Measurements from ENCODE around the gene LAG3. TPM values are rescaled to one million over a fixed set of nuclear protein-coding genes. Genes with fewer than 3 reads are reported as not detected.

LAG3 gene
- total RNA-seq, 2 experiments from 2014 or later: 0.19 TPM; not detected in 1

- TF ChIP-seq EZH2phosphoT487 (IDR thresholded peaks at IDR 0.05; ENCODE audit: borderline replicate concordance, low read depth, low read length): no peak
- TF ChIP-seq, protein P1, sequence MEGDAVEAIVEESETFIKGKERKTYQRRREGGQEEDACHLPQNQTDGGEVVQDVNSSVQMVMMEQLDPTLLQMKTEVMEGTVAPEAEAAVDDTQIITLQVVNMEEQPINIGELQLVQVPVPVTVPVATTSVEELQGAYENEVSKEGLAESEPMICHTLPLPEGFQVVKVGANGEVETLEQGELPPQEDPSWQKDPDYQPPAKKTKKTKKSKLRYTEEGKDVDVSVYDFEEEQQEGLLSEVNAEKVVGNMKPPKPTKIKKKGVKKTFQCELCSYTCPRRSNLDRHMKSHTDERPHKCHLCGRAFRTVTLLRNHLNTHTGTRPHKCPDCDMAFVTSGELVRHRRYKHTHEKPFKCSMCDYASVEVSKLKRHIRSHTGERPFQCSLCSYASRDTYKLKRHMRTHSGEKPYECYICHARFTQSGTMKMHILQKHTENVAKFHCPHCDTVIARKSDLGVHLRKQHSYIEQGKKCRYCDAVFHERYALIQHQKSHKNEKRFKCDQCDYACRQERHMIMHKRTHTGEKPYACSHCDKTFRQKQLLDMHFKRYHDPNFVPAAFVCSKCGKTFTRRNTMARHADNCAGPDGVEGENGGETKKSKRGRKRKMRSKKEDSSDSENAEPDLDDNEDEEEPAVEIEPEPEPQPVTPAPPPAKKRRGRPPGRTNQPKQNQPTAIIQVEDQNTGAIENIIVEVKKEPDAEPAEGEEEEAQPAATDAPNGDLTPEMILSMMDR (conservative IDR thresholded peaks at IDR 0.05; ENCODE audit: low read length): no peak
- H3K4me1 ChIP-seq (ENCODE audit: insufficient read depth, low read length, poor library complexity, severe bottlenecking): peaks cover 17% of the 10 kb centered on the region
- CTCF ChIA-PET (ENCODE audit: unreplicated experiment): interaction anchor here (0.6 to 3.6 kb wide), 15 partner anchors 9 to 390 kb away, joined by 3 to 21 read pairs (median 4); partner anchors contain the start of genes CDCA3, GNB3, PTMS and USP5
- no peaks in the 10 kb centered on the region for H4K20me1 ChIP-seq (ENCODE audit: insufficient read depth, low read length)
- H2AFZ ChIP-seq (ENCODE audit: low read length): peak within 1 kb of the TSS; percentile 61; the same call in 1 of the 2 replicates
- peaks cover 8% of the 10 kb centered on the region; the same call in 1 of the 2 replicates for H3K79me2 ChIP-seq (ENCODE audit: insufficient read depth, low read depth, low read length)
- peak; percentile 97 for DNase-seq (ENCODE audit: low spot score)
- H3K9me2 ChIP-seq (ENCODE audit: insufficient read depth, low read length): no peaks in the 10 kb centered on the region
- peak within 1 kb of the TSS; percentile 89 for H3K4me3 ChIP-seq (ENCODE audit: low read depth, low read length, poor library complexity, severe bottlenecking)
- no peaks in the 10 kb centered on the region for H3K9me3 ChIP-seq (ENCODE audit: low read length)
- intact Hi-C loops (cut with micrococcal nuclease; ENCODE audit: unreplicated experiment): loop anchor here (1.0 to 2.0 kb wide), 5 partner anchors 13 to 72 kb away; partner anchors contain the start of genes COPS7A and PTMS
- peaks cover 35% of the 10 kb centered on the region for H3K36me3 ChIP-seq (ENCODE audit: insufficient read depth, low read length)
- H3K4me2 ChIP-seq (ENCODE audit: low read length): peak within 1 kb of the TSS; percentile 87
- POLR2A ChIA-PET: interaction anchor here (0.5 to 2.5 kb wide), 22 partner anchors 9 to 310 kb away, joined by 3 to 18 read pairs (median 4); partner anchors contain the start of genes CDCA3, COPS7A, GNB3 and PTMS
- peak within 1 kb of the TSS; percentile 73 for H3K27ac ChIP-seq (ENCODE audit: low read depth, low read length, poor library complexity, severe bottlenecking)
- BruUV-seq (replicated peaks): no TSS peak
Observed at GRCh38 chr12:6752921-6753771, 19.2 kb upstream of the LAG3 start, which contains the start of gene MLF2. MLF2 (minus strand) TSS chr12:6753141; CDS start chr12:6752334, 807 bp downstream.

- Histone ChIP-seq H3K27ac (ENCODE audit: low read depth, low read length, poor library complexity, severe bottlenecking) (no peak overlapping the region), H2AFZ (ENCODE audit: low read length) (no peak overlapping the region), H3K4me1 (ENCODE audit: insufficient read depth, low read length, poor library complexity, severe bottlenecking) (peaks cover 23% of the 10 kb centered on the region), H4K20me1 (ENCODE audit: insufficient read depth, low read length) (no peaks in the 10 kb centered on the region), H3K79me2 (ENCODE audit: insufficient read depth, low read depth, low read length) (peaks cover 8% of the 10 kb centered on the region; the same call in 1 of the 2 replicates), H3K4me2 (ENCODE audit: low read length) (peak overlapping the region; percentile 87), H3K9me3 (ENCODE audit: low read length) (no peaks in the 10 kb centered on the region), H3K9me2 (ENCODE audit: insufficient read depth, low read length) (no peaks in the 10 kb centered on the region), H3K4me3 (ENCODE audit: low read depth, low read length, poor library complexity, severe bottlenecking) (peak overlapping the region; percentile 89), H3K36me3 (ENCODE audit: insufficient read depth, low read length) (peaks cover 29% of the 10 kb centered on the region; the same call in 1 of the 2 replicates)
- no peak for DNase-seq (ENCODE audit: low spot score)
- BruUV-seq (replicated peaks): no TSS peak
- CTCF ChIA-PET (ENCODE audit: unreplicated experiment): interaction anchor here (0.8 to 3.6 kb wide), 7 partner anchors 13 to 140 kb away, joined by 4 to 21 read pairs (median 6); partner anchors contain the start of genes GNB3 and PTMS
- POLR2A ChIA-PET: interaction anchor here (0.5 to 2.5 kb wide), 14 partner anchors 8 to 124 kb away, joined by 3 to 18 read pairs (median 4); partner anchors contain the start of genes CDCA3, COPS7A, USP5 and ZNF384
- no peak for TF ChIP-seq EZH2phosphoT487 (IDR thresholded peaks at IDR 0.05; ENCODE audit: borderline replicate concordance, low read depth, low read length)
- TF ChIP-seq, protein P1 (conservative IDR thresholded peaks at IDR 0.05; ENCODE audit: low read length): peak; percentile 97
- intact Hi-C loops (cut with micrococcal nuclease; ENCODE audit: unreplicated experiment): loop anchor here (1.0 to 2.0 kb wide), 5 partner anchors 12 to 71 kb away; partner anchors contain the start of genes COPS7A and PTMS
Observed at GRCh38 chr12:6753772-6754356, 18.5 kb upstream of the LAG3 start.
